Endometrial microvascular endothelial cells (primary cell): ENCODE data around the gene MTHFD2L. TPM values are rescaled to one million over a fixed set of nuclear protein-coding genes. Genes with fewer than 3 reads are reported as not detected.

Experiments used
- in situ Hi-C: cut with HindIII; loops from 2 replicates; pipeline ENCODE4 v1.10.0; 2017; ENCODE audit warnings: low sequenced_read_pairs, low pct_unique_long_range_greater_than_20kb; ENCODE audit errors: inconsistent ontology term
- total RNA-seq: library from RNA; depleted of rRNA; stranded (reverse); fragments of >200 nt; gene quantifications from one replicate; pipeline ENCODE4 v1.2.3, GENCODE V29; 2015; ENCODE audit errors: inconsistent ontology term

MTHFD2L gene
- total RNA-seq = 18.1 TPM

- in situ Hi-C loops = no loop called here
Observed at GRCh38 chr4:74157561-74158465, at the start of gene MTHFD2L. Gene MTHFD2L, plus strand, starts transcription at chr4:74158118. Its CDS starts 21 bp downstream, at chr4:74158139.

GRCh38 chr4:74108457-74109115 is 49.3 kb upstream of the MTHFD2L start:
- in situ Hi-C loops = no loop called here

DNA sequence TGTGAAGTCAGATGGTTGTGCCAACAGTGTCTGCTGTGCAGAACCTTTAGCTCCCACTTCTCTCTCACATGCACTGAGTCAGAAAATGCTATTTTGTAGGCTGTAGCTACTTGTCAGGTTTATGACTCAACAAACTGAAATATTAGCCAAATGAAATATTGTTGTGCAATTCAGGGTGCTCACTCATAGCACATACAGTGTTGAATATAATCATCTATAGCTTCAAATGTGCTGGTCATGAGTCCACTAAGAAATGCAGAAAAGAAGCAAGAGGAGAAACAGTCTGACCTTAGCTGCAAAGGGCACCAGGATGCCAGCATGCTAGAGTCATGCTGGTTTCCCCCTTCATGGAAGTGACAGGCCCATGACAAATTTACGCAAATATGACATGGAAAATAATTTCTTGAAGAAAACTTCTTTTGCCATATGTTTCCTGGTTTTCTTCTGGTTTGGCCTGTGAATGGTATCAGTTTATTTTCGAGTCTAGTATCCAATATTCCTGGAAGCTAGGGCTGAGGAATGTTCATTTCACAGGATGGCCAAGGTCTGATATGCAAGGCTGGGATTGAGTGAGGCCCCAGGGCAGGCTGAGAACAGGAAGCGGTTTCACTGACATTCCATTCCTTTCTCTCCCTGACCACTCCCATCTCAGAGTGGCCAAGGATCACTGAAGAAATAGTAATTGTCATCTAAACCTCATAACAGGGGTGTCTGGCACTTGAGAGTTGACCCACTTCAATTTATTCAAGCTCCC is 48.6 kb upstream of the MTHFD2L start:
- in situ Hi-C loops = no loop called here

- in situ Hi-C loops = no loop called here
Observed at GRCh38 chr4:74109870-74110605, 47.9 kb upstream of the MTHFD2L start.

- in situ Hi-C loops = no loop called here
Observed at GRCh38 chr4:74110670-74111069, 47.2 kb upstream of the MTHFD2L start.

DNA sequence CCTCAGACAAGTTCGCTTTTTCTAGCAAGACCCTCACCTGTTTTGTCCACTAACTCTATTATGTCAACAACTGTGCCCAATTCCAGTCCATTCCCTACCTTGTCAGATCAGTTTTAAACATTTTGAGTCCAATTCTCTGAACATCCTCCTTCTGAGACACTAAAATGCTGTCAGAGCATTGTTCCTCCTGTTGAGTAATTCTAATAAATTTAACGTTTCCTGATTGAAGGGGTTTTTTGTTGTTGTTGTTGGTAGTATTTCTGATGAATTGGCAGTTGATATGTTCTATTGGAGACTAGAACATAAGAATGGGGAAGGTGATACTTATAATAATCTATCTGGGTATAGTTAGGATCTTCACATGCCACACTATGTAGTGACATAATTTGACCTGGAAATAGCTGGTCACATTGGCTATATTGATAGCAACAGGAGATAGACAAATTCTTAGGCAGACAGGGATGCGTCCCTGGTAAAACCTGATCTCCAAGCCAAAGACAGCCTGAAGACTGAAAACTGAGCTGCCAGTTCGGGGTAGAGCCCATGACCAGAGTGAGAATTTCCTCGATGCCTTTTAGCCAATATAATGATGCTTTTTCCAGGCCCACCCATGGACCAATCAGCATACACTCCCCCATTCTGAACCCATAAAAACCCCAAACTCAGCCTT is 46.5 kb upstream of the MTHFD2L start:
- in situ Hi-C loops = no loop called here

- in situ Hi-C loops = no loop called here
Observed at GRCh38 chr4:74111990-74112389, 45.9 kb upstream of the MTHFD2L start.

DNA sequence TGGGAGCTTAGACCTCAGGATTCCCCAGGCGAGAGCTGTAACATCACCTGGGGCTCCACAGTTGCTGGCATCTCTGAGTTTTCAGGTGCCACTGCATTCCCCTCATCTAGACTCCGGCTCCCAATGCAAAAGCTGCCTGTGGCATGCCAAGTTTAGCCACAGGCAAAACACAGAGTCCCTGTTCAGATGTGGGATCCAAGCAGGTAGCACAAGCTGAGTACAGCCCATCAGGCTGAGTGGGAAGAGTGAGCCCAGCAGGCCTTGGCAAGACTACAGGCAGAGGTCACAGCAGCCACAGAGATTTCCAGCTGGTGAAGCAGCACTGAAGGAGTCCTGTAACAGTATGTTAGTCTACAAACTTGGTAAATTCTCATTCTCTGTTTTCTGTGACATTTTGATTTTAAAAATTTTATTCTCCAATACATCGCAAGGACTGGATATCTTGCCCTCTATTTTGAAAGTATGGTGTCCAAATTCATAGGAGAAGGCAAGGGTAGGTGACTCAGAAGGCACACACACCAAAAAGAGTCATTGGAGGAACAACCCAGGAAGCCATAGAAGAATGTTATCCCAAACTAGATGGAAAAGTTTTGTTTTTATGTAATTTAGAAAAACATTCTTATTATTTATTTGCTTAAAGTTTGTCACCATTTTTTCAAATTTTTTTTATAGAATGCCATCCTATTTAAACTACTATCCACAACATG is 45.4 kb upstream of the MTHFD2L start:
- in situ Hi-C loops = no loop called here

DNA sequence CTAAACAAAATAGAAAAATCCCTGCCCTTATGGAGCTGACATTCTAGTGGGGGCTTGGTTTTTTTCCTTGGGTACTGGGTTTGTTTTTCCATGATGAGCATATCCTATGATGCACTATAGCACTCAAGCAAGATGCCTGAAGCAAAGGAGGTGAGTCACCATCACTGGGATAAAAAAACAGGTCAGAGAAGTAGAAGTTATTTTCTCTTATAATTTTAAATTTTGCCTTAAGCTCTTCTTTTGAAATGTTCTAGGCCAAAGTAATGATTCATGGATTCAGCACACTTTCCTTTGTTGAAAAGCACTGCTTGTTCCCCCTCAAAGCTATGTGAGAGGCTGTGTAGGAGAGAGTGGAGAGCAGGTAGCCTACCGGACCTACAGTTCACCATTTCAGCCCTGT is 43.7 kb upstream of the MTHFD2L start:
- in situ Hi-C loops = no loop called here

GRCh38 chr4:74117024-74117534 is 40.8 kb upstream of the MTHFD2L start:
- in situ Hi-C loops = no loop called here

DNA sequence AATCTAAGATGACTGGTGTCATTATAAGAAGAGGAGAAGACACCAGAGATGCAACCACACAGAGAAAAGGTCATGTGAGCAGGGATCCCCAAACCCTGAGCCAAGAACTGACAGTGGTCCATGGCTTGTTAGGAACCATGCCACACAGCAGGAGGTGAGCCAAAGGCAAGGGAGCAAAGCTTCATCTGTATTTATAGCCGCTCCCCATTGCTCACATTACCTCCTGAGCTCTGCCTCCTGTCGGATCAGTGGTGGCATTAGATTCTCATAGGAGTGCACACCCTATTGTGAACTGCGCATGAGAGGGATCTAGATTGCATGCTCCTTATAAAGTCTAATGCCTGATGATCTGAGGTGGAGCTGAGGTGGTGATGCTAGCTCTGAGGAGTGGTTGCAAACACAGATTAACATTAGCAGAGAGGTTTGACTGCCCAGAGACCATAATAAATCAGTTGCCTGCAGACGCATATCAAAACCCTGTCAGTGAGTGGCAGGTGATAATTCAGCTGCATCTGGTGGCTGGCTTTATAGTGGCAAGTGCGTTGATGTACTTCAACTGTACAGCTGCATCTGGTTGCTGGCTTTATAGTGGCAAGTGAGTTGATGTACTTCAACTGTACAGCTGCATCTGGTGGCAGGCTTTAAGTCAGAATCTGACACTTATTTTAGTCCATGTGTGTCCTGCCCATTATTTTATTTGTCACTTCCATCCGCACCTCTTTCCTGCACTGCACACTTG is 39.1 kb upstream of the MTHFD2L start:
- in situ Hi-C loops = no loop called here

DNA sequence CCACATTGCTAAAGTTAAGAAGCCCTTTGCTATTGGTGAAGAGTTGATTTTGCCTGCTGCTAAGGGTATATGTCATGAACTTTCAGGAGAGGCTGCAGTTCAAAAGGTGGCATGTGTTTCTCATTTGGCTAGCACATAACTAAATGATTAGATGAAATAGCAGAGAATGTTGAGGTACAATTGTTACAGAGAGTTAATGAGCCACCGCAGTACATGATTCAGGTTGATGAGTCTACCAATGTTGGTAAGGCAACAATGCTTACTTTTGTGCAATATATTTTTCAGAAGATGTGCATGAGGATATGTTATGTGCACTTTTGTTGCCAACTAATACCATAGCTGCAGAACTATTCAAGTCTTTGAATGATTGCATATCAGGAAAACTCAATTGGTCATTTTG is 37.8 kb upstream of the MTHFD2L start:
- in situ Hi-C loops = no loop called here

GRCh38 chr4:74121643-74122579 is 36.0 kb upstream of the MTHFD2L start:
- in situ Hi-C loops = no loop called here

- in situ Hi-C loops = no loop called here
Observed at GRCh38 chr4:74123065-74123728, 34.7 kb upstream of the MTHFD2L start.

DNA sequence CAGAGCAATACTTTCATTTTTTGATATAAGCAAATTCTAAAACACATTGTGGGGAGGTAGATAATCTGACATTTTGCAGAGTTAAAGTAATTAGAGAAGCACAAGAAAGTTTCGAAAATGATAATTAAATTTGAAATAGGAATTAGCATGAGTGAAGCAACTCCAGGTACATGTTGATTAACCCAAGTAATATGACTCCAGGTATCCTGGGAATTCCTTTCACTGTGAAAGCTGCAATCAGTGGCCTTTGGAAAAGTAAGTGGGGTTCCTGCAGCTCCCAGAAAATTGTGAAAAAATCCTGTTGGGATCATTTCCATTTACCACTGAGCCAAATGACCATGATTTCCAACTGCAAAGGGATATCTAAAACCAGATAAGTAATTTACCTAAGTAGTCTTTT is 32.9 kb upstream of the MTHFD2L start:
- in situ Hi-C loops = loop anchor here (25.0 kb wide), 1 partner anchor 463 kb away; no protein-coding TSS in a partner anchor
